Measurements from ENCODE around the gene UBR2.

The UBR2 gene

DNA sequence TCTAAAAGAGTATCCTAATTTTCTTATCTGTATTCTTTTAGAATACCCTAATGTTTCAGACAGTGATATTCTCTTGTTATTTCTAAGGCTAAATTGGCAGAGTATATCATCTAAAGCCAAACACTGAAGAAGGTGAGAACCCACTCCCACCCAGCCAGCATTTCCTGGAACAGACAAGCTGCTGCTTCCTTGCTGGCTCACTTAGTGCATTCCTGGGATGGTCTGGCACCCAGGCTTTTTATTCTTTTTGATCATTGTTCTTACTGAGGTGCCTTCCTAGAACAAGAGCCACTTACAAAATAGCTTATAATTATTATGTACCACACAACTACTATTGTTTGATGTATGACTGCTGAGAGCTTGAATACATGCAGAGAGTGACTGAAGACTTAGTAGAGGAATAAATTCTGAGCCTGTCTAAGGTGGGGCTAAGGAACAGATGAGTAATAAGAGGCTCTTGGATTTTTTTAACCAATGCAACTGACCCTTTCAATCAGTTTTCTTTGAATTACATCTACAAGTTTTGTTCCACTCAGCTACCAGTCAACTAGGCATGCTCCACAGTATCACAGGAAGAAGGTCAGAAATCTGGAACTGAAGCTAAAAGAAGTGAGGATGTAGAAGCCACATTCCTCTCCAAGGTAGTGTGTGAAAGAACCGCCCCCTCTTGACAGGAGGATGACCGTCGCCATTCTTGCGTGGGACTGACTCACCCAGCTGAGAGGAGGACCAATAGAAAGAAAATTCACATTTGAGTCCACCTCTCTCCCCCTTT, 128.5 kb downstream of the UBR2 start:
- H3K4me3 ChIP-seq (ENCODE audit: low read depth, low read length) = no peak overlapping the region
- H3K27ac ChIP-seq = no peak overlapping the region
- H3K9me3 ChIP-seq (ENCODE audit: severe bottlenecking) = no peaks in the 10 kb centered on the region
- H3K36me3 ChIP-seq = peaks cover 68% of the 10 kb centered on the region
- TF ChIP-seq, protein P1, sequence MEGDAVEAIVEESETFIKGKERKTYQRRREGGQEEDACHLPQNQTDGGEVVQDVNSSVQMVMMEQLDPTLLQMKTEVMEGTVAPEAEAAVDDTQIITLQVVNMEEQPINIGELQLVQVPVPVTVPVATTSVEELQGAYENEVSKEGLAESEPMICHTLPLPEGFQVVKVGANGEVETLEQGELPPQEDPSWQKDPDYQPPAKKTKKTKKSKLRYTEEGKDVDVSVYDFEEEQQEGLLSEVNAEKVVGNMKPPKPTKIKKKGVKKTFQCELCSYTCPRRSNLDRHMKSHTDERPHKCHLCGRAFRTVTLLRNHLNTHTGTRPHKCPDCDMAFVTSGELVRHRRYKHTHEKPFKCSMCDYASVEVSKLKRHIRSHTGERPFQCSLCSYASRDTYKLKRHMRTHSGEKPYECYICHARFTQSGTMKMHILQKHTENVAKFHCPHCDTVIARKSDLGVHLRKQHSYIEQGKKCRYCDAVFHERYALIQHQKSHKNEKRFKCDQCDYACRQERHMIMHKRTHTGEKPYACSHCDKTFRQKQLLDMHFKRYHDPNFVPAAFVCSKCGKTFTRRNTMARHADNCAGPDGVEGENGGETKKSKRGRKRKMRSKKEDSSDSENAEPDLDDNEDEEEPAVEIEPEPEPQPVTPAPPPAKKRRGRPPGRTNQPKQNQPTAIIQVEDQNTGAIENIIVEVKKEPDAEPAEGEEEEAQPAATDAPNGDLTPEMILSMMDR (IDR thresholded peaks at IDR 0.05; ENCODE audit: low read depth, low read length) = no peak
- no peak for DNase-seq
- H3K27me3 ChIP-seq (ENCODE audit: insufficient read depth, low read depth, severe bottlenecking) = no peaks in the 10 kb centered on the region

DNA sequence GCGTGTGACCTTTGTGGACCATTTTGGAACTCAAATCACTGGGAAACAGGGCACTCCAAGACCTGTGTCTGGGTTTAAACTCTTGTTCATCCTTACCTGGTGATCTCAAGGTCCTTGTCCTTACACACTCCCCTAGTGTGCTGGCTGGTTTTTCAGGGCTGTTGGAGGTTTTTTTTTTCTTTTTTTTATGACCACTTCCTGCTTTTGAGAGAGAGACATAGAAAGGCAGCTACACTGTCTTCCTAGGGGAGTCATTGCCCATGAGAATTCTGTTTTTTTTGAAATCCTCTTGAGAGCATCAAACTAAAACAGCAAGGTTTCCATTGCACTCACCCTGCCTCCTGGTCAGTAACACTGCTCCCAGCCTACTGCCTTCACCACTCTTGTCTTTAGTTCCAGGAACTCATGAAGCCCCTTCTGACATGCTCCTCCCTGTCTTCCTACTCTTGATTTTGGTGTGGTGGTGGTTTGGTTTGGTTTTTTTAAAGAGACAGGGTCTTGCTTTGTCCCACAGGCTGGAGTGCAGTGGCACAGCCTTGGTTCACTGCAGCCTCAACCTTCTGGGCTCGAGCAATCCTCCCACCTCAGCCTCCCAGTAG, 130.0 kb downstream of the UBR2 start:
- TF ChIP-seq, protein P1 (IDR thresholded peaks at IDR 0.05; ENCODE audit: low read depth, low read length) = no peak
- H3K27ac ChIP-seq = no peak overlapping the region
- no peak for DNase-seq
- no peak overlapping the region for H3K4me3 ChIP-seq (ENCODE audit: low read depth, low read length)
- H3K36me3 ChIP-seq = peaks cover 61% of the 10 kb centered on the region
- no peaks in the 10 kb centered on the region for H3K27me3 ChIP-seq (ENCODE audit: insufficient read depth, low read depth, severe bottlenecking)
- no peaks in the 10 kb centered on the region for H3K9me3 ChIP-seq (ENCODE audit: severe bottlenecking)

DNA sequence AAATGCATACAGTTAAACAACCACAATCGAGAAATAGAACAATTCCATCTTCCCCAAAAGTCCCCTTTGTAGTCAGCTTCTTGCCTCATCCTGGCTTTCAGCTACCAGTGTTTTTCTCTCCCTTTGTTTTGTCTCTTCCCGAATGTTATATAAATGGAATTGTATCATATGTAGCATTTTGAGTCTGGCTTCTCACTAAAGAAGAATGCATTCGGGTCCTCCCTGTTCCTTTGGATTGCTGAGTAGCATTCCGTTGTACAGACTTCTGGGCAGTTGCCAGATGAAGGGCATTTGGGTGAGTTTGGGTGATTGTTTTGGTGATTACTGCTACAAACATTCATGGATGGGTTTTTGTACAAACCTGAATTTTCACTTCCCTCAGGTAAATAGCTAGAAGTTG, 130.8 kb downstream of the UBR2 start:
- TF ChIP-seq, protein P1 (IDR thresholded peaks at IDR 0.05; ENCODE audit: low read depth, low read length) = no peak
- Histone ChIP-seq H3K27me3 (ENCODE audit: insufficient read depth, low read depth, severe bottlenecking) (no peaks in the 10 kb centered on the region), H3K36me3 (peaks cover 53% of the 10 kb centered on the region), H3K4me3 (ENCODE audit: low read depth, low read length) (no peak overlapping the region), H3K9me3 (ENCODE audit: severe bottlenecking) (no peaks in the 10 kb centered on the region), H3K27ac (peak overlapping the region; percentile 64)
- DNase-seq = no peak

DNA sequence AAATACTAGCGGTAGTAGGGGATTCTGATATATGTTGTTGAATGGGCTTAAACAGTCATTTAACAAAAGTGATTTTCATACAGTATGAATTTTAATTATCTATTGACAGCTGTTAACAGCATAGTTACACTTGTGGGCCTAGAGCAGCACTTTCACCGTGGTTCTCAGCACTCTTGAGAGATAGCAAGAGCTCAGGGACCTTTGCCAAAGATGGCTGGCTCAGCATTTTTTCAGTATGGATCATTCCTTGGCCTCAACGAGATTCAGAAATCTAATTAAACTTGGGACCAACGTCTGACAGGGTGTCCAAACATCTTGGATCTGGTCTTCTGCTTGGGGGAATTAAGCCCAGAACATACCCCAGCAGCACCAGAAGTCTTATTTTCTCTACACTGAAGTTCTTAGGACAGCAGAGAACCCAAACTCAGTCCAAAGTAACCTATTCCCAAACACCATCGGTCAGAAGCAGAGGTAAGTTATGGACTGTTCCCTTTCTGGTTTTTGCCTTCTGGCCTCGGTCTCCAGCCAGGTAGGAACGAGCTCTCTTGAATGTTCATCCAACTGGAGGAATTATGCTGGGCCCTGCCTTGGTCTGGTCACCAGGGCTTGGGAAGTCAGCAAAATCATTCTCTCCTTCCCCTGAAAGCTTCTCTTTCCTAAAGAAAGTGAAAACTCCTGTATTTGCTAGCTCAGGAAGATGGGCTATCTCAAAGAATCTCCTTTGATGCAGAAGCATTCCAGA, 132.9 kb downstream of the UBR2 start:
- DNase-seq = no peak

DNA sequence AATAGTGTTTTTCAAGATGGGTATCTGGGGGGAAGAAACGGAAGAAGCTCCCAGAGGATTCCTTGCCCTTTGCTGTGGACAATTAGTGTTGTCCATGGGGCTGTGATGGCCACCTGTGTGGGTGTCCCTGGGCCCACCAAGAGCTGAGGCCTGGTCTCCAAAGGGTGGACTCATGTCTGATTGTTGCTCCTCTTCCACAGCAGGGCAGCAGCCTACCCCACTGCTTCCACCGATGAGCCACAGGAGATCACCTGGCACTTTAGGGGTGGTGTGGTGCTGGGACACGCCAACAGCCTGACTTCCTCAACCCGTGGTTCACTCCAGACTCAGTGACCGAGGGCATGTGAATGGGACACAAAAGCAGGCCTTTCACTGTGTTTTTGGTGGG, 133.4 kb downstream of the UBR2 start:
- H3K4me3 ChIP-seq (ENCODE audit: low read depth, low read length) = no peak overlapping the region
- no peaks in the 10 kb centered on the region for H3K9me3 ChIP-seq (ENCODE audit: severe bottlenecking)

More for the DNA sequence above, 132.9 kb downstream of the UBR2 start:
- Histone ChIP-seq H3K36me3 (peaks cover 35% of the 10 kb centered on the region), H3K27me3 (ENCODE audit: insufficient read depth, low read depth, severe bottlenecking) (no peaks in the 10 kb centered on the region), H3K4me3 (ENCODE audit: low read depth, low read length) (no peak overlapping the region), H3K9me3 (ENCODE audit: severe bottlenecking) (no peaks in the 10 kb centered on the region), H3K27ac (peak overlapping the region; percentile 64)
- TF ChIP-seq, protein P1 (IDR thresholded peaks at IDR 0.05; ENCODE audit: low read depth, low read length) = no peak

More for the DNA sequence above, 133.4 kb downstream of the UBR2 start:
- Histone ChIP-seq H3K27me3 (ENCODE audit: insufficient read depth, low read depth, severe bottlenecking) (no peaks in the 10 kb centered on the region), H3K36me3 (peaks cover 35% of the 10 kb centered on the region), H3K27ac (peak overlapping the region; percentile 9)
- DNase-seq = no peak
- TF ChIP-seq, protein P1 (IDR thresholded peaks at IDR 0.05; ENCODE audit: low read depth, low read length) = no peak

All from WERI-Rb-1 (cell line).